ENCODE measurements around the gene DHX40. TPM values are rescaled to one million over a fixed set of nuclear protein-coding genes. Genes with fewer than 3 reads are reported as not detected.

Gene DHX40
- total and polyA plus RNA-seq, 2 of the 13 experiments (the other 11 are each of a cell fraction or from before 2014, with no cell fraction given), result 22.2 to 37.0 TPM

- TF ChIP-seq ZHX2 (IDR thresholded peaks at IDR 0.05; ENCODE audit: low read depth) (peak; percentile 95), ZHX2 (CRISPR knock-in tag; IDR thresholded peaks at IDR 0.05; ENCODE audit: borderline replicate concordance) (no peak), CENPX (CRISPR knock-in tag; IDR thresholded peaks at IDR 0.05) (no peak), MTERF4 (CRISPR knock-in tag; IDR thresholded peaks at IDR 0.05) (peak; percentile 98), KDM4B (CRISPR knock-in tag; IDR thresholded peaks at IDR 0.05) (0 out of 2 replicates have a peak, but pooled peaks have one; percentile 7), LCORL (IDR thresholded peaks at IDR 0.05) (no peak), LCORL (CRISPR knock-in tag; IDR thresholded peaks at IDR 0.05) (peak; percentile 79), KIAA2018 (CRISPR knock-in tag; IDR thresholded peaks at IDR 0.05; ENCODE audit: borderline replicate concordance) (no peak), HES4 (CRISPR knock-in tag; IDR thresholded peaks at IDR 0.05; ENCODE audit: borderline replicate concordance) (peak; percentile 97), SIX1 (CRISPR knock-in tag; IDR thresholded peaks at IDR 0.05; ENCODE audit: borderline replicate concordance) (no peak), NR2F6 (IDR thresholded peaks at IDR 0.05) (no peak; the same call in 1 of the 2 replicates), NR2F6 (CRISPR knock-in tag; IDR thresholded peaks at IDR 0.05) (peak; percentile 42; the same call in 1 of the 2 replicates), JDP2 (CRISPR knock-in tag; IDR thresholded peaks at IDR 0.05; ENCODE audit: borderline replicate concordance) (peak; percentile 85; the same call in 1 of the 2 replicates), PHF5A (CRISPR knock-in tag; IDR thresholded peaks at IDR 0.05; ENCODE audit: low read depth, unreplicated experiment) (peak; percentile 88), SMAD9 (CRISPR knock-in tag; IDR thresholded peaks at IDR 0.05) (no peak)
These were observed at the start of gene DHX40 (continued) for GRCh38 chr17:59565171-59565958.

Measured in HepG2 (cell line).